HG03521 (cell line): Measurements from ENCODE around the gene CHRNA4.
"Not testable (repeated sequence)": the region's sequence is repeated elsewhere in the genome, so short reads cannot be mapped to it uniquely, and the experiment has no call there.

Experiments
- ATAC-seq: cut with Tn5 transposase; IDR thresholded peaks from one replicate; pipeline ENCODE4 v1.9.1; 2021; ENCODE audit warnings: mild to moderate bottlenecking, moderate library complexity; ENCODE audit not compliant: unreplicated experiment

The CHRNA4 gene

DNA sequence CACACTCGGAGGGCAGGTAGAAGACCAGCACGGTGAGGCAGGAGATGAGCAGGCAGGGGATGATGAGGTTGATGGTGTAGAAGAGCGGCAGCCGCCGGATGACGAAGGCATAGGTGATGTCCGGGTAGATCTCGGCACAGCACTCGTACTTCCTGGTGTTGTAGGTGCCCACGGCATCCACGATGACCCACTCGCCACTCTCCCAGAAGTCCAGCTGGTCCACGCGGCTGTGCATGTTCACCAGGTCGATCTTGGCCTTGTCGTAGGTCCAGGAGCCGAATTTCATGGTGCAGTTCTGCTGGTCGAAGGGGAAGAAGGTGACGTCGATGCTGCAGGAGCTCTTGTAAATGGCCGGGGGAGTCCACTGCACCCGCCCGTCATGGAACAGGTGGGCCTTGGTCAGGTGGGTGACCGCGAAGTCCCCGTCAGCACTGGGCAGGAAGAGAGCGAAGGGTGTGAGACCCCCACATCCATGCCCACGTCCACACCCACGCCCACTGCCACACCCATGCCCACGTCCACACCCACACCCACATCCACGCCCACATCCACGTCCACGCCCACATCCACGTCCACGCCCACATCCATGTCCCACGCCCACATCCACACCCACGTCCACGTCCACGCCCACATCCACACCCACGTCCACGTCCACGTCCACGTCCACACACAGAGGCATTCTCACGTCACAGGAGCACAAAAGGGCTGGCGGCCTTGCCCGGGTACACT, 10.4 kb downstream of the CHRNA4 start:
- no peak for ATAC-seq

- ATAC-seq: no peak
Observed at GRCh38 chr20:63350196-63350595, 11.0 kb downstream of the CHRNA4 start.

GRCh38 chr20:63349516-63349895, 11.6 kb downstream of the CHRNA4 start:
- ATAC-seq: no peak

- ATAC-seq: no peak
Observed at GRCh38 chr20:63348828-63349515, 12.2 kb downstream of the CHRNA4 start.

- no peak for ATAC-seq
Observed at GRCh38 chr20:63347950-63348827, 13.0 kb downstream of the CHRNA4 start.

- ATAC-seq: no peak
Observed at GRCh38 chr20:63347081-63347741, 13.9 kb downstream of the CHRNA4 start.

DNA sequence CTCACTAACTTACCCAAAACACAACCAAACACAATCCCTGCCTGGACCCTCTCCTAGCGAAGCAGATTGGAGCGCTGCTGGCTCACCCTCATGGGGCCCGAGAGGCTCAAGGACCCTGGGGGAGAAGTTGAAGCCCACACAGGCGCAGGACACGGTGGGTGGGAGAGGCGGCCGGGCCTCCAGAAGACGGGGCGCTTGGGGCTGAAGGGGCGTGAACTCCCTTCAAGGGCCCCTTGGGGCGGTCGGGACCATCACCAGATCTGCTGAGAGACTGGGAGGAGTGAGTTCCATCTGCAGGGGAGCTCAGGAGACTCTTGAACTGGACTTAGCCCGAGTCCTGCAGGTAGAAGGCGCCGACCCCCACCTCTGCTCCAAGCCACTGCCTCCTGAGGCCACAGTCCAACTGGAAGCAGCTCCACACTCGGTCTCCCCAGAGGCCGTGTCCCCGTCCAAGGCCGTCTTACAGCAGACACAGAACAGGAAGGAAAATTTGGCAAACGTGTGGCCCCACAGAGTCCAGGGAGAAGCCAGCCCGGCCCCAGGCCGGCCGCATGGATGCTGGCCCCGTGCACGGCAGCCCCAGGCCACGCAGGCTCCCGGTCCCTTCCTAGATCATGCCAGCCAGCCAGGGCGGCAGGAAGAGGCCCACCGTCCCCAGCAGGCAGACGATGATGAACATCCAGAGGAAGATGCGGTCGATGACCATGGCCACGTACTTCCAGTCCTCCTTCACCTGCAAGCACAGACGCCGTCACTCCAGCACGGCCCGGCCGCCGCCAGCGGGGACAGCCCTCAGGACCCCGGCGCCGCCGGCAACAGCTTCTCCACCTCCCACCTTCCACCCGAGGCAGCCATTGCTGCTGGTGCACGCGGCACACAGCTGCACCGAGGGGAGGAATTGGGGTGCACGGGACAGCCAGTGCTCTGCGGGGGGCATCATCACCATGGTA, 14.7 kb downstream of the CHRNA4 start:
- no peak for ATAC-seq

GRCh38 chr20:63345328-63346100, 15.6 kb downstream of the CHRNA4 start:
- ATAC-seq: no peak

DNA sequence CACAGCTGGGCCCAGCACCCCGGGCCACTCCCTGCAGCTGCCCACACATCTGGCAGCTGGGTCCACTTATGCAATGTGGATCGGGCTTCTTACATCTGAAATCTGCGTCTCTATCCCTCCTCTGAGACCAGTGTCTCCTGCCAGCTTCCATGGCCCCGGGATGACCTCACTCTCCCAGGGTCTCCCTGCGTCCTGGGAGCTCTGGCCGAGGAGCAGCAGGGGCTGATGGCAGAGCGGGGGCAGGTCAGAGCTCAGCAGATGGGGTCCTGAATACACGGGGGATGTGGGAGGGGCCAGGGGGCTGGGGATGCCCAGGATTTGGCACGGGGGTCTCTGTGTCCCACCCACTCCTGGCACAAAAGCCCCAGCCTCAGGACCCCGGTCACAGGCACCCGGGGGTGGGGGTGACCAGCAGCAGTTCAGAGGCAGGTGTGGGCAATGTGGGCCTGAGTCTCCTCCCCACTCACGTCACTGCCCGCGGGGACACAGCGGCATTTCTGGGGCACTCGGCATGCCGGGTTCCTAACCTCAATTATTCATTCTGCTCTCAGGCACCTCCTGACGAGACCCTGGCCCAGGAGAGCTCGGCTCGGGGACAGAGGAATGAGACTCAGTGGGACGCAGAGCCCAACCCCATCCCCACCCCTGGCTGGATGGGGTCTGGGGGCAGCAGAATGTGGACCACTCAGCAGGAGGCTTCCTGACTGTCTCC, 16.4 kb downstream of the CHRNA4 start:
- ATAC-seq: no peak

- ATAC-seq: no peak
Observed at GRCh38 chr20:63343460-63344445, 17.4 kb downstream of the CHRNA4 start.

DNA sequence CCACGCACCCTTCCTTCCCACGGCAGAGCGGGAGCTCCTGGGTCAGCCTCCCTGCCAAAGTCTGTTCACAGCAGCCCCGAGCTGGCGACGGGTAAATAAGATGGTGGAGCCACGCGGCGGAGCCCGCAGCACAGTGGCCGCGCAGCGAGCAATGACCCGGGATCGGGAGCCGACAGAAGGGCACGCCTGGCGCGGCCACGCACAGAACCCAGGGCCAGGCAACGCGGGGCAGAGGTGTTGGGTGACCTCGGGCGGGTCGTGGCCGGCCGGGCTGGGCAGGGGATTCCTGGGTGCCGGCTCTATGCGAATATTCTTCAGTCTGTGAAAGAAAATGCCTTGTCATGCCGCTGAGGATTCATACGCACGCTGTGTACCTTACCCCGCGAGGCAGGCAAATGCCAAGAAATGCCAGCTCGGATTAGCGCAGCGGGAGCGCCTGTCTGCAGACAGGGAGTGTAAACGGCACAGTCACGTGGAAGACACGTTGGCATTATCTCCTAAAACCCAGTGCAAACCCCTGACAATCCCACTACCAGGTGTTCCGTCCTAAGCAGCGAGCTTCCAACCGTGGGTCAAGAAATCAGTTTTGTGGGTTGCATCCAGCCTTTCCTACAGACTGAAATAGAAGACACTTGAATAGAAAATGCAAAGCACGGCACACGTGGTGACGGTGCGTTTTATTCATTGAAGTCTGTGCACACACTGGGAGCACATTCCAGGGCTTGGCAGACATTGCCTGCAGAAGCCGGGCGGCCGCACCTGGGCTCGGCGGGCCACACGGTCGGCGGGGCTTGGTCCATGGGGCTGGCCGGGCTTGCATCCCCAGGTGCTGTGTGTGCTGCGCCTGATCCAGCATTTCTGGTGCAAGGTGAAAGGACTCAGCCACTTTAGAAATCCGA, 18.3 kb downstream of the CHRNA4 start:
- no peak for ATAC-seq

DNA sequence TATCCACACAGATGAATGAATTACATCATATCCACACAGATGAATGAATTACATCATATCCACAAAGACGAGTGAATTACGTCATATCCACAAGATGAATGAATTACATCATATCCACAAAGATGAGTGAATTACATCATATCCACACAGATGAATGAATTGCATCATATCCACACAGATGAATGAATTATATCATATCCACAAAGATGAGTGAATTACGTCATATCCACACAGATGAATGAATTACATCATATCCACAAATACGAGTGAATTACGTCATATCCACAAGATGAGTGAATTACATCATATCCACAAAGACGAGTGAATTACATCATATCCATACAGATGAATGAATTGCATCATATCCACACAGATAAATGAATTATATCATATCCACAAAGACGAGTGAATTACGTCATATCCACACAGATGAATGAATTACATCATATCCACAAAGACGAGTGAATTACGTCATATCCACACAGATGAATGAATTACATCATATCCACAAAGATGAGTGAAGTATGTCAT, 20.9 kb downstream of the CHRNA4 start:
- not testable (repeated sequence) for ATAC-seq

DNA sequence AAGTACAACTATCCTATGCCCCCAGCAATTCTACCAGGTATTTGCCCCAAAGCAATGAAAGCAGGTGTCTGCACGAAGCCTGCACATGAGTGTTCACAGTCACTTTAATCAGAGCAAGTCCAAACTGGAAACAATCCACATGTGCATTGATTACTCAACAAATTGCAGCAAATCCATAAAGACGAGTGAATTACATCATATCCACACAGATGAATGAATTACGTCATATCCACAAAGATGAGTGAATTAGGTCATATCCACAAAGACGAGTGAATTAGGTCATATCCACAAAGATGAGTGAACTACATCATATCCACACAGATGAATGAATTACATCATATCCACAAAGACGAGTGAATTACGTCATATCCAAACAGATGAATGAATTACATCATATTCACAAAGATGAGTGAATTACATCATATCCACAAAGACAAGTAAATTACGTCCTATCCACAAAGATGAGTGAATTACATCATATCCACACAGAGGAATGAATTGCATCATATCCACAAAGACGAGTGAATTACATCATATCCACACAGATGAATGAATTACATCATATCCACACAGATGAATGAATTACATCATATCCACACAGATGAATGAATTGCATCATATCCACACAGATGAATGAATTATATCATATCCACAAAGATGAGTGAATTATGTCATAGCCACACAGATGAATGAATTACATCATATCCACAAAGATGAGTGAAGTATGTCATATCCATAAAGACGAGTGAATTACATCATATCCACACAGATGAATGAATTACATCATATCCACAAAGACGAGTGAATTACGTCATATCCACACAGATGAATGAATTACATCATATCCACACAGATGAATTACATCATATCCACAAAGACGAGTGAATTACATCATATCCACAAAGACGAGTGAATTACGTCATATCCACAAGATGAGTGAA, 21.7 kb downstream of the CHRNA4 start:
- ATAC-seq: not testable (repeated sequence)

GRCh38 chr20:63337786-63338420, 23.2 kb downstream of the CHRNA4 start:
- no peak for ATAC-seq
